Stimulated activated CD8-positive, alpha-beta memory T cell treated with anti-CD3 and anti-CD28 coated beads, Interleukin-2, amount 100 ng/mL, for 1 hour (primary cell): ENCODE data around the gene TMEM178A.

Experiments used
- DNase-seq, 2 donors: peaks; one replicate each; pipeline ENCODE4 v3.0.0-alpha.2; 2020; ENCODE audit warnings: low read depth in 2 of 2

Gene TMEM178A

GRCh38 chr2:39676342-39676741 is 10.6 kb downstream of the TMEM178A start:
- DNase-seq = no peak

GRCh38 chr2:39678170-39678569 is 12.5 kb downstream of the TMEM178A start:
- DNase-seq = no peak

- DNase-seq = no peak
These were observed 14.1 kb downstream of the TMEM178A start for GRCh38 chr2:39679805-39680204.

- DNase-seq = no peak
These were observed 16.5 kb downstream of the TMEM178A start for GRCh38 chr2:39682066-39682692.

- no peak for DNase-seq
These were observed 17.4 kb downstream of the TMEM178A start for GRCh38 chr2:39683022-39683699.

GRCh38 chr2:39684464-39684863 is 18.7 kb downstream of the TMEM178A start:
- DNase-seq = no peak

- no peak for DNase-seq
These were observed 19.4 kb downstream of the TMEM178A start for GRCh38 chr2:39685126-39685525.

- no peak for DNase-seq
These were observed 20.7 kb downstream of the TMEM178A start for GRCh38 chr2:39686456-39686855.

- DNase-seq = no peak
These were observed 22.5 kb downstream of the TMEM178A start for GRCh38 chr2:39688181-39688580.

- no peak for DNase-seq
These were observed 23.6 kb downstream of the TMEM178A start for GRCh38 chr2:39689272-39689841.

GRCh38 chr2:39689876-39690275 is 24.2 kb downstream of the TMEM178A start:
- DNase-seq = no peak

- DNase-seq = no peak
These were observed 27.5 kb downstream of the TMEM178A start for GRCh38 chr2:39693245-39693644.

- no peak for DNase-seq
These were observed 30.4 kb downstream of the TMEM178A start for GRCh38 chr2:39696101-39696553.

- no peak for DNase-seq
These were observed 31.1 kb downstream of the TMEM178A start for GRCh38 chr2:39696838-39697237.

GRCh38 chr2:39697454-39697853 is 31.7 kb downstream of the TMEM178A start:
- no peak for DNase-seq

GRCh38 chr2:39701137-39701536 is 35.4 kb downstream of the TMEM178A start:
- DNase-seq = no peak

GRCh38 chr2:39703181-39703872 is 37.6 kb downstream of the TMEM178A start:
- no peak for DNase-seq

GRCh38 chr2:39704540-39704939 is 38.8 kb downstream of the TMEM178A start:
- DNase-seq = no peak

- no peak for DNase-seq
These were observed 39.9 kb downstream of the TMEM178A start for GRCh38 chr2:39705638-39706037.

GRCh38 chr2:39706312-39706711 is 40.6 kb downstream of the TMEM178A start:
- DNase-seq = no peak

GRCh38 chr2:39706945-39707344 is 41.2 kb downstream of the TMEM178A start:
- no peak for DNase-seq

- DNase-seq = no peak
These were observed 42.3 kb downstream of the TMEM178A start for GRCh38 chr2:39708003-39708402.

GRCh38 chr2:39710807-39711206 is 45.1 kb downstream of the TMEM178A start:
- no peak for DNase-seq
